Stomach (tissue), 4 donors: ENCODE data around the gene RHOJ.

ENCODE experiments used
- EP300 ChIP-seq: sonication (generic); formaldehyde crosslinking; IDR thresholded peaks from one replicate; pipeline ENCODE4 v1.6.1; 2017; ENCODE audit warnings: antibody characterized with exemption
- POLR2A ChIP-seq, 4 donors: fragments of 450-650 bp; IDR thresholded peaks; one replicate each; pipeline ENCODE4 v1.6.1; 2016; ENCODE audit warnings: antibody characterized with exemption in 4 of 4, control low read depth in 2 of 4, mild to moderate bottlenecking in 1 of 4, moderate library complexity in 1 of 4
- POLR2AphosphoS5 ChIP-seq, 3 donors: sonication (generic); formaldehyde crosslinking; IDR thresholded peaks; one replicate each; pipeline ENCODE4 v1.6.1; 2016; ENCODE audit warnings: antibody characterized with exemption in 3 of 3
- TF ChIP-seq, protein P1 (sequence below), 7 experiments: fragments of 450-650 bp in 4 of 7; fragments of 200-600 bp in 3 of 7; sonication (generic) in 3 of 7; IDR thresholded peaks; one replicate each; pipeline ENCODE4 v1.5.1; 2016 to 2019; ENCODE audit warnings: antibody characterized with exemption in 7 of 7, control low read depth in 2 of 7, mild to moderate bottlenecking in 1 of 7

DNA sequence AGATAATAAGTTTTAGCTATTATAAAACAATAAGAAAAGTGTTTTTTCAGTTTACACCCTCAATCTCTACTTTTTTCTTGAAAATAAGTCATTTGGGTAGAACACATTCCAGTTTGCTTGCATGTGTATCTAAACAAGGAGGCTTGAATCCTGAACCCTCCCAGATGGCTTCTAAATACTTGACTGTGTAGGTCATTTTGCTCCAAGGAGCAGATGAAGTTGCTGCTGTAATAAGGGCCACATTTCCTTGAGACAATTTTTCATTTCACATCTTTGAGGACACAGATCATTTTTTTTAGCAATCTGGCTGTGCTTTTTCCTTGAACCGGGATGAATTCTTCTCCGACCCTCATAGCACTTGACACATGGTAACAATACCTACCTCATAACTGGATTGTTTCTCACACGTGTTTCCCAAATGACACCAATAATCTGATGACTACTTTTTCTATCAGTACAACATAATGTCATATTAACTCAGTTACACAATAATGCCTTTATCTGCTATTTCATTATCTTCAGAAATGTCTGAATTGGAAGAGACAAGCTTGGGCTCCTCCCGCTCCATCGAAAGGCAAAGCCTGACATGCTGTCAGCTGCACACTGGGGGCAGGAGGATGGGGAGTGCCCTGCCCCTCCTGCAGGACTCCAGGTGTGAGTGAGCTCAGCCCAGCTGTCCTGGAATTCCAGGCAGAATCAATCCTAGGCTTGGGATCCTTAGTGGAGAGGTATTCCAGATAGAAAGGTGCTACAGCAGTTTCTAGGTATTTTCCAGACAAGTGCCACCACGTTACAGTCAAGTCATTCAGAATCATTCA, 83.6 kb downstream of the RHOJ start:
- TF ChIP-seq, protein P1, sequence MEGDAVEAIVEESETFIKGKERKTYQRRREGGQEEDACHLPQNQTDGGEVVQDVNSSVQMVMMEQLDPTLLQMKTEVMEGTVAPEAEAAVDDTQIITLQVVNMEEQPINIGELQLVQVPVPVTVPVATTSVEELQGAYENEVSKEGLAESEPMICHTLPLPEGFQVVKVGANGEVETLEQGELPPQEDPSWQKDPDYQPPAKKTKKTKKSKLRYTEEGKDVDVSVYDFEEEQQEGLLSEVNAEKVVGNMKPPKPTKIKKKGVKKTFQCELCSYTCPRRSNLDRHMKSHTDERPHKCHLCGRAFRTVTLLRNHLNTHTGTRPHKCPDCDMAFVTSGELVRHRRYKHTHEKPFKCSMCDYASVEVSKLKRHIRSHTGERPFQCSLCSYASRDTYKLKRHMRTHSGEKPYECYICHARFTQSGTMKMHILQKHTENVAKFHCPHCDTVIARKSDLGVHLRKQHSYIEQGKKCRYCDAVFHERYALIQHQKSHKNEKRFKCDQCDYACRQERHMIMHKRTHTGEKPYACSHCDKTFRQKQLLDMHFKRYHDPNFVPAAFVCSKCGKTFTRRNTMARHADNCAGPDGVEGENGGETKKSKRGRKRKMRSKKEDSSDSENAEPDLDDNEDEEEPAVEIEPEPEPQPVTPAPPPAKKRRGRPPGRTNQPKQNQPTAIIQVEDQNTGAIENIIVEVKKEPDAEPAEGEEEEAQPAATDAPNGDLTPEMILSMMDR (IDR thresholded peaks at IDR 0.05), result no peak
- TF ChIP-seq POLR2A (IDR thresholded peaks at IDR 0.05) (no peak), POLR2AphosphoS5 (IDR thresholded peaks at IDR 0.05) (no peak), EP300 (no peak)
